22Rv1 (cell line): Measurements from ENCODE around the gene PPP1R27.

Source experiments
- CTCF ChIP-seq: fragments of 450-650 bp; IDR thresholded peaks from 2 replicates; pipeline ENCODE4 v1.5.1; 2017; ENCODE audit warnings: mild to moderate bottlenecking
- ZFX ChIP-seq: fragments of 450-650 bp; IDR thresholded peaks from 2 replicates; pipeline ENCODE4 v1.6.1; 2017; ENCODE audit warnings: antibody characterized with exemption, borderline replicate concordance

- no peak for TF ChIP-seq CTCF
- TF ChIP-seq ZFX = no peak
These were observed 10.0 kb upstream of the PPP1R27 start for GRCh38 chr17:81844887-81845286.
